Measurements from ENCODE around the gene SLC1A2. TPM values are rescaled to one million over a fixed set of nuclear protein-coding genes. Genes with fewer than 3 reads are reported as not detected.

Gene SLC1A2
- total RNA-seq, 1 experiment from 2014 or later: 0.11 TPM

- ChIA-PET POLR2A (ENCODE audit: low non-redundant PET) (interaction anchor here (0.7 kb wide), 1 partner anchor 385 kb away, joined by 3 read pairs; no protein-coding TSS in a partner anchor), CTCF (no interaction called here)
- no TSS peak for BruUV-seq (replicated peaks)
- DNase-seq (ENCODE audit: low spot score): no peak
- H3K4me3 ChIP-seq (ENCODE audit: low read depth, low read length, poor library complexity, severe bottlenecking): no peak overlapping the region
- H3K4me1 ChIP-seq (ENCODE audit: insufficient read depth, low read length, poor library complexity, severe bottlenecking): no peaks in the 10 kb centered on the region
- intact Hi-C loops (cut with micrococcal nuclease; ENCODE audit: unreplicated experiment): no loop called here
- H3K36me3 ChIP-seq (ENCODE audit: insufficient read depth, low read length, poor library complexity, severe bottlenecking): no peaks in the 10 kb centered on the region
- TF ChIP-seq CTCF (conservative IDR thresholded peaks at IDR 0.05; ENCODE audit: low read depth, low read length) (no peak), EZH2 (IDR thresholded peaks at IDR 0.05; ENCODE audit: borderline replicate concordance, low read depth, low read length, poor library complexity, severe bottlenecking) (no peak)
- H3K27me3 ChIP-seq (replicated peaks; ENCODE audit: insufficient read depth, low read depth, low read length, poor library complexity): peaks cover 34% of the 10 kb centered on the region
- no peaks in the 10 kb centered on the region for H3K9me3 ChIP-seq (ENCODE audit: low read depth, low read length, poor library complexity, severe bottlenecking)
- no peak overlapping the region for H3K27ac ChIP-seq (ENCODE audit: low read depth, low read length, poor library complexity, severe bottlenecking)
Measured at GRCh38 chr11:35293035-35293434, 126.3 kb downstream of the SLC1A2 start.

- Histone ChIP-seq H3K27me3 (replicated peaks; ENCODE audit: insufficient read depth, low read depth, low read length, poor library complexity) (peaks cover 27% of the 10 kb centered on the region), H3K36me3 (ENCODE audit: insufficient read depth, low read length, poor library complexity, severe bottlenecking) (no peaks in the 10 kb centered on the region), H3K4me1 (ENCODE audit: insufficient read depth, low read length, poor library complexity, severe bottlenecking) (no peaks in the 10 kb centered on the region), H3K9me3 (ENCODE audit: low read depth, low read length, poor library complexity, severe bottlenecking) (no peaks in the 10 kb centered on the region), H3K27ac (ENCODE audit: low read depth, low read length, poor library complexity, severe bottlenecking) (no peak overlapping the region), H3K4me3 (ENCODE audit: low read depth, low read length, poor library complexity, severe bottlenecking) (no peak overlapping the region)
- no peak for TF ChIP-seq CTCF (conservative IDR thresholded peaks at IDR 0.05; ENCODE audit: low read depth, low read length)
- no peak for TF ChIP-seq EZH2 (IDR thresholded peaks at IDR 0.05; ENCODE audit: borderline replicate concordance, low read depth, low read length, poor library complexity, severe bottlenecking)
- no peak for DNase-seq (ENCODE audit: low spot score)
- intact Hi-C loops (cut with micrococcal nuclease; ENCODE audit: unreplicated experiment): no loop called here
- ChIA-PET CTCF (no interaction called here), POLR2A (ENCODE audit: low non-redundant PET) (no interaction called here)
- BruUV-seq (replicated peaks): no TSS peak
Measured at GRCh38 chr11:35292279-35292678, 127.1 kb downstream of the SLC1A2 start.

- Histone ChIP-seq H3K4me1 (ENCODE audit: insufficient read depth, low read length, poor library complexity, severe bottlenecking) (no peaks in the 10 kb centered on the region), H3K27ac (ENCODE audit: low read depth, low read length, poor library complexity, severe bottlenecking) (no peak overlapping the region), H3K27me3 (replicated peaks; ENCODE audit: insufficient read depth, low read depth, low read length, poor library complexity) (peaks cover 14% of the 10 kb centered on the region), H3K9me3 (ENCODE audit: low read depth, low read length, poor library complexity, severe bottlenecking) (no peaks in the 10 kb centered on the region), H3K4me3 (ENCODE audit: low read depth, low read length, poor library complexity, severe bottlenecking) (no peak overlapping the region), H3K36me3 (ENCODE audit: insufficient read depth, low read length, poor library complexity, severe bottlenecking) (no peaks in the 10 kb centered on the region)
- ChIA-PET CTCF (interaction anchor here (0.7 kb wide), 1 partner anchor 210 kb away, joined by 3 read pairs; no protein-coding TSS in a partner anchor), POLR2A (ENCODE audit: low non-redundant PET) (no interaction called here)
- intact Hi-C loops (cut with micrococcal nuclease; ENCODE audit: unreplicated experiment): no loop called here
- no peak for DNase-seq (ENCODE audit: low spot score)
- no TSS peak for BruUV-seq (replicated peaks)
- TF ChIP-seq CTCF (conservative IDR thresholded peaks at IDR 0.05; ENCODE audit: low read depth, low read length) (no peak), EZH2 (IDR thresholded peaks at IDR 0.05; ENCODE audit: borderline replicate concordance, low read depth, low read length, poor library complexity, severe bottlenecking) (no peak)
Measured at GRCh38 chr11:35290876-35291275, 128.5 kb downstream of the SLC1A2 start.
